Right kidney (tissue), 1 donor: Measurements from ENCODE around the gene LTK.

Source experiments
- DNase-seq: peaks from one replicate; pipeline ENCODE4 v3.0.0-alpha.2; 2016

Gene LTK

DNA sequence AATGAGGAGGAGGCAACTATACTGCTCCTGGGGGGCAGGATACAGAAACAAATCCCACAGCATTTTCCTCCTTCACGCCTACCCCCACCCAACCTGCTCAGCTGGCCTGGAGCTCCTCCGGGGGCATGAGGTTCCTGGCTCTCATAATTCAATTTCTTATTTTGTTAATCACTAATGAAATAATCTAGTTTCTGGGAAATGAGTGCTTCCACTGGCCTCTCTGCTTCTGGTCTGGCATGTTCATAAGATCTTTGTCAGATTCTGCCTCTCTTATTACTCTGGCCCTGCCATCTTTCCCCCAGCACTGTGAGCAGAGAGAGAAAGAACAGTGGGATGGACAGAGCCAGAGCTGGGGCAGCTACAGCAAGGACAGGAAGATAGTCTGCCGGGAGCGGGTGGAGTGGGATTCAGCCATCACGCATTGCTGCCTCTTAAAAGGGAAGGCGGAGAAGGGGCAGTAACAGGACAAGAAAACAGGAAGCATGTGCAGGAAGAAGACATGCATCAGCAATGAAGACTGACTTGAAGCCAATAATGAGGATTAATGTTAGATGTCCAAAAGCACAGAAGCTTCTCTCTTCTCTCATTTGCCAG is 16.8 kb upstream of the LTK start:
- DNase-seq: no peak

DNA sequence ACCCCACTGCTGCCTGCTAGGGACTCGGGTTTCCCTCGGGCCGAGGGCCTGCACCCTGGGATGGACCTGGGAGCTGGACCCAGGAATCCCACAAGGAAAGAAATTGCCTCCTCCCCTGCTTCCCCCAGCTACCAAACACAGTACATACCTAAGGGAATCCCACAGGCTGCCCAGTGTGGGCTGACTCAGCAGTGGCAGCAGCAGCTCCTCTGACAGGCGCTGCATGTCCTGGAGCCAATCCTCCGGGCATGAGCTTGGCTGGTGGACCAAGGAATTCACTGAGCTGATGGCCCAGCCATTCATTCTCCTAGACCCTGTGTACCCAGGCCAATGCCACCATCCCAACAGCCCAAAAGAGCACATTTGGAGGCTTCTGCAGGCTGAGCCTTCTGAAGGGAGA is 9.5 kb upstream of the LTK start:
- no peak for DNase-seq

DNA sequence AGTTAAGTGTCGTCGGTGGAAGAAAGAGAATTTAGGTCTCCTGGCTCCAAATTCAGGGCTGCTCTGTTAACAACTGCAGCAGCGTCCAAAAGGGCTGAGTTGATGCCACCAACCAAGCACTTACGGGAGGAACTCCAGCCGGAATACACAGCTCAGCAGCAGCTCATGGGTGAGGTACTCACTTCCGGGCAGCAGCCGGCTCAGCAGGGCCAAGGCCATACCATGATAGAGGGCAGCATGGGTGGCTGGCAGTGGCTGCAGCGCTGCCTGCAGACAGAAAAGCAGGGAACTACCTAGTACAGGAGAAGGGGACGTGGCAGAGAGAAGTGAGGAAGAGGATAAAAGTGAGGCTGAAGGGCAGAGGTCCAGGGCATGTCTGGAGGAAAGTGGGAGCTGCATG is 8.0 kb upstream of the LTK start:
- no peak for DNase-seq

DNA sequence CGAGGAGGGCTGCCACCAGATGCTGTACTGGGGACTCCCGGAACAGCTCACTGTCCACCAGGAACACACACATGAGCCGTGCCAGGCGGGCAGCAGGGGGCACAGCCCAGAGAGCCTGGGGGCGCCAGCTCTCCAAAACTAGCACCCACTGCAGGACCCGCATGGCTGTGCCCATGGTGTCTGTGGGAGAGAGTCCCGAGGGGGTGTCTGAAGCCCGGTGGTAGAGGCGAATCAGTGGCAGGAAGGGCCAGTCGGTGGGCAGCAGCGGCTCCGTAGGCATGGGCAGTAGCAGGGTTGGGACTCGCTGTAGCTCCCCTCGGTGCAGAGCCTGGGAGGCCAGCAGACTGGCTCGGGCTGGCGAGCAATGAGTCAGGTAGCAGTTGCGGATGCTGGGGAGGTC is 7.0 kb upstream of the LTK start:
- DNase-seq: no peak

DNA sequence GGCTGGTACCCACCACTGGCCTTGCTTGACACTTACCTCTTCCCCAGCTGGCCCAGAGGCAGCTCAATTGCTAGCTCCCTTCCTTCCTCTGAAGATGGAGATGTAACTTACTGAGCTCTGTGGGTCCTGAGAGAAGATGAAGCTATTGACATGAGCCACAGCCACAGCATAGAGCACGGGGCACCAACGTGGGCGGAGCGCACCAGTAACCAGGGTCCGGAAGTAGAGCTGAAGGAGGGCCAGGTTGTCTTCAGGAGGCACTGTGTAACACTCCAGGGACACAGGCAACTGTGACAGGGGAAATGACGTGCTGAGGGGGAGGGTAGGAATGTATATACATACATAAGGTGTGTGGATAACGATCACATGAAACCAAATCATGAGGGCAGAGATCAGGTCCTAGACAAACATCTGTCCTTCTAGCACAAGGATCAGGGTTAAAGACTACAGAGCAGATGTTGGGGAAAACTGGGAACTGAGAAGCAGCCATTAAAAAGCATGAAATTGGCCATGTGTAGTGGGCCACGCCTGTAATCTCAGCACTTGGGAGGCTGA is 4.3 kb upstream of the LTK start:
- DNase-seq: no peak

DNA sequence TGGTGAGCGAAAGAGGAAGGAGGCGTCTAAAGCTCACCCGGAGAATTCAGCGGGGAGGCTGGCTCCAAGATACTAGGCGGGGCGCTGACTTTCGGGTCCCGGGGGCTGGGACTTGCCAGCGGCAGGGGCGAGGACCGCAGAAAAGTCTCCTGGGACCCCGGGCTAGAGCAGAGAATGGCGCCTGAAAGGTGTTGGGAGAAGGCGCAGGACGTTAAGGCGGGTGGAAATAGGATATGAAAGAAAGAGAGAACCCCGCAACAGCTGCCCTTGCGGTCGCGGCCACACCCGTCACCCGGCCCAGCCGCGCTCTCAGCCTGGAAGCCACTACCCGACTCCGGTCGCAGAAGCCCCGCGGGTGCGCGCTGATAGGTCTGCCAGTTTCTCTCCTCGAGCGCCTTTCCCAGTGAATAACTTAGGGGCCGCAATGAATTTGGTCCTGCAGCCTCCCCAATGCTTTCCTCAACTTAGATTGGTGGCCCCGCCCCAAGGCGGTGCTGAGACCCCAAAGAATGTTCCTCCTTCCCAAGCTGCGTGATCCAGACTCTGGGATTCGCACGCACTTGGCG is 604 bp downstream of the LTK start:
- DNase-seq: peak; percentile 56

DNA sequence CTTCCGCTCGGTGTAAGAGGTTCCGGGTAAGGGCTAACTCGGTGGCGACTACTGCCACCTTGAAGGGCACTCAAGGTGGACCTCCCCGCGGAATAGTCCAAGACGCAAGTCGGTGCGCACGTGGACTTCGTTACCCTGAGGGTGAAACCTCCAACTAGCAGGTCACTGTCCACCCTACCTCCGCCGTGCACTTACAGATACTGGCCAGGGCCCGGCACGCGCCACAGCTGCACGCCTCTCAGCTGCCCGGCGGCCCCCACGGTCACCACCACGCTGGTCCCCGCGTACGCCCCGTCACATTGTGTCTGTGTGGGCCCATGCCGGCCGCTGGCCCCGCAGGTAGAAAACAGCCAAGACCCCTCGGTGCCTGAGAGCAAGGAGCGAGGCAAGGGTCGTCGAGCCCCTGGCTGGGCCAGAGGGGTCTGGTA is 1.1 kb downstream of the LTK start:
- DNase-seq: peak; percentile 50

DNA sequence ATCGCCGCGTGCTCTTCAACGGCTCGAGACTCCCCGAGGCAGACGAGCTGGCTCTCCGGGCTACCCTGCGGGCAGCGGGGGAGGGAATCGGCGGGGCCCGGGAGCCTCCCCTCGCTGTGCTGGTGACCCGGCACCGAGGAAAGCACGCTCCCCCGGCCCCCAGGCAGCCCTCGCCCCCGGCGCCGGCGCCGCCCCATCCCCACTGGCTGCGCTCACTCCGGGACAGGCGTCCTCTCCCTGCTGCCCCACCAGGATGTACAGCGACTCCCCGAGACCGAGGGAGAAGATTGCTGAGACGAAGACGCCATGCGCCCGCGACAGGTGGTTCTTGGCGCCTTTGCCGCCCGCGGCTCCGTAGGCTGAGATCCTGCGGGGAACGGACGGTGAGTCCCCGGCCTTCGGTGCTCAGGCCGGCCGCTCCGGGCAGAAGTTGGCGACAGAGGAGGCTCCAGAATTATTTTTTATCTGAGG is 1.7 kb downstream of the LTK start:
- DNase-seq: no peak

DNA sequence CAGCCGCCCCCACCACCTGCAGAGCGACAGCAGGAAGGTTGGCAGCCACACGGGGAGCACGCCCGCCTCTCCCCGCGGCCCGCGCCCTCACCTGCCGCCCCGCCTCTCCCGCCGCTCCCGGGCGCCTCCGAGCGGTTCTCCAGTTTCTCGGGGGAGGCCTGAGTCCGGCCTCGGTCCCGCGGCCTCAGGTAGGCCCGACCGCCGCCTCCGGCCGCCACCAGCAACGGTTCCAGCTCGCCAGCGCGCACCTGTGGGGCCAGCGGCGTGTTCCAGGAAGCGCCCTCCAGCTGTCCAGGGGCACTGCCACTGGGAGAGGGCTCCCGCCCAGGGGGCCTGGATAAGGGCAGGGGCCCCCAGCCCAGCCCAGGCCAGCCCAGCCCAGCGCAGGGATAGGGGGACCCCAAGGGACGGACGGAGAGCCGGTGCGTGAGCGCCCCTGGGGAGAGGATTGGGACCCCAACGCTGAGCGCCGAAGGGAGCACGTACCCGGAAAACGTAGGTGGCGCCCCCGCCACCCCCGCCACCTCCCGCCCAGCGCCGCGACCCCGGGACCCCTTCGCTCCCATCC is 2.2 kb downstream of the LTK start:
- DNase-seq: peak; percentile 60

DNA sequence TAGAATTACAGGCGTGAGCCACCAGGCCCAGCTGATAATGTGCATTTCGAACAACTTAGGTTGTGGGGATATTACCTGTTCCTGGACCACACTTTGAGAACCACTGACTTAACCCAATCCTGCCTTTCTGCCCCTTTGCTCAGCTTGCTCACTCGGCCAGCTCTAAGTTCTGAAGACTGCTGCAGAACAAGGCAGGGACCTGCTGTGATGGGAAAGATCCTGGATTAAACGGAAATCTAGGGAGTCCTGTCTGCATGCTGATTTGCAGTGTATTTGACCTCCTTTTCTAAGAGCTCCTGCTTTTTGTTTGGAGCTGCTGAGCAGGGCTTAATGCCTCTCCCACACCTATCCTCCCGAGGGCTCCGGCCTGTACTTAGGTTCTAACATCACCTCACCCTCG is 2.9 kb downstream of the LTK start:
- DNase-seq: no peak

DNA sequence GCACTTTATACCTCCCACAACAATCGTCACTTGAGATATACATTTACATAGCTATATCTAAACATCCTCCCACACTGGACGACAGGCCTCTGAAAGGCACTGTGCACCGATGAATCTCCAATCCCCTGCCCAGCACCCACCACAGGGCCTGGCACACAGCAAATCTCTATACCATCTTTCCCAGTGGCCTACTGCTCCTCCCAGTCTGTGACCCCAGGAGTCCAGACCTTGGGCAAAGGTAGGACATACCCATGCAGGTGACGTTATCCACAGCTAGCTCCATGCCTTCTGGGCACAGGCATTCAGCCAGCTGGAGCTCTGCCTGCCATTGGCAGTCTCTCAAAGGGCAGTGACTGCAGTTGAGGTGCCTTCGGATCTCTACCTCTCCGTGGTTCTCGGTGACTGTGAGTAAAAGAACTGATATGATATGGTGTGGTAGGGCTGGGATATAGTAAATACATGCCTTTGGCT is 5.8 kb downstream of the LTK start:
- no peak for DNase-seq

DNA sequence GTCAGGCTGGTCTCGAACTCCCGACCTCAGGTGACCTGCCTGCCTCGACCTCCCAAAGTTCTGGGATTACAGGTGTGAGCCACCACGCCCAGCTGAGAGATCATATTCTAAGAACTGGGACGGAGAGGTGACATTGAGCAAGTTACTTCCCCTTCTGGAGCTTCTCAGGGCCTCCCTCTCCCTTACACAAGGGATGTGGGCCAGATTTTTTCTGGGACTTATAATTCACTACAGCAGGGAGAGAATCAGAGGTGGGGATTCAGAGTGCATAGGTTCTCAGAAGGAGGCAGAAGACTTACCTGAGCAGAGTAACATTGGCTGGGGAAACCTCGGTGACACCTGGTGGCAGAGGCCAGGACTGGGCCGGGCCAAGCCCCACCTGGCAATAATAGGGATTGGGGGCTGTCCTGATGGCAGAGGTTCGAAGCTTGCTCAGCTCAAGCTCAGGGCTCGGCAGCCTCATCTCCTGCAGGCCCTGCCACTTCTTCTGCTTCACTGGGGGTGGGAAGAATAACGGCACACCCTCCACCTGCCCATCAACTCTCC is 6.8 kb downstream of the LTK start:
- no peak for DNase-seq

DNA sequence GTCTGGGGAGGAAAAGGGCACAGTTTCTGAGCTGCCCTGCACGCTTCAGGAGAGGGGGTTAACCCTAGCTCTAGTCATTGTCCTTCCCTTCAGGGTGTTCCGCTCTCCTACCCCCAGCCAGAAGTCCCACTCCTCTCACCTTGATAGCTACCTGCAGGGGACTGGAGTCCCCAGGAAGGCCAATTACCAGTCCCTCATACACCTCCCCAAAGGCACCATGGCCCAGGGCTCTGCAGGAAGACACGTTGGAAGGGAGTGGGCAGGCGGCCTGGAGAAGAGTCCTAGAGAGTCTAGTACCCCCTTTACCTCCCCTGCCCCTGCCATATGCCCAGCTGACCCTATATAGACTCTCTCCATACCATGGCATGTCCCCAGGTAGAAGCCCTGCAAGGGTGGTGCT is 7.9 kb downstream of the LTK start:
- no peak for DNase-seq

DNA sequence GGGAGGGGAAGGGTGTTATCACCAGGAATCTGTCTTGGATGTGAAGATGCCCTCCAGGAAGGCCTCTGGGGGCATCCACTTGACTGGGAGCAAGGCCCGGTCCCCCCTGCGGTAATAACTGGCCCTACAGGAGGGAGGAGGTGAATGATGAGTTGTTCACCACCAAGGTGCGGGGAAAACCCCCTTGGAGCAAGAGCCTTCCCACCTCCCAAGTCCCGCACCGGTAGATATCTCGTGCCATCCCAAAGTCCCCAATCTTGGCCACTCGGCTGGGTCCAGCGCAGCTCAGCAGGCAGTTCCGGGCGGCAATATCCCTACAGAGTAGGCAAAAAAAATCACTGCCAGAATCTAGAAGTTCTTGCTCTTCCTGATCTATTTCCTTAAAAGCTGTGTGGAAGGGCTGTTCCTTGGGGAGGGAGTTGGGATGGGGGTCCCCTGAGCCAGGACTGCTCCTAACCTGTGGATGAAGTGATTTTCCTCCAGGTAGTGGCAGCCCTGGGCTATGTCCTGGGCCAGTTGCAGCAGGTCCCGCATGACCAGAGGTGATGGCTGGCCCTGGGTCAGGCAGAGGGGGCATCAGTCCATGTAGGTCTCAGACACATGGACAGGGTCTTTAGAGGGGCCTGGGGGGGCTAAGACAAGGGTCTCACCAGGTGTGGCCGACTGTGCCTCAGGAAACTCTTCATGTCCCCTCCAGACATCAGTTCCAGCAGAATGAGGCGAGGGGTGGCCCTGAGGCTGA is 8.7 kb downstream of the LTK start:
- DNase-seq: no peak

DNA sequence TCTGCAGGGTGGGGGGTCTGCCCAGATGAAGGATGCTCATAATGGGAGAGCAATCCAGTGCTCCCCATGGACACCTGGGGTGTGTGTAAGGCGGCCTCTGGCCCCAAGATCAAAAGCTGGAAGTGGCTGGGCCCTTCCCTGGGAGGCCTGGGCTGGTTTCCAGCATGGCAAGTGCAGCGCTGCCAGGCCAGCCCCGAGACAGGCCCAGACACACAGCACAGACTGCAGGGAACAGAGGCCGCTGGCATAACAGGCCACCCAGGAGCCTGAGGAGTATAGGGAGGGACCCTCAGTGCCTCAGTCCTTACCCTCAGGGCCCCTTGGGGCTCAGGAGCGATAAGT is 10.0 kb downstream of the LTK start:
- DNase-seq: no peak

DNA sequence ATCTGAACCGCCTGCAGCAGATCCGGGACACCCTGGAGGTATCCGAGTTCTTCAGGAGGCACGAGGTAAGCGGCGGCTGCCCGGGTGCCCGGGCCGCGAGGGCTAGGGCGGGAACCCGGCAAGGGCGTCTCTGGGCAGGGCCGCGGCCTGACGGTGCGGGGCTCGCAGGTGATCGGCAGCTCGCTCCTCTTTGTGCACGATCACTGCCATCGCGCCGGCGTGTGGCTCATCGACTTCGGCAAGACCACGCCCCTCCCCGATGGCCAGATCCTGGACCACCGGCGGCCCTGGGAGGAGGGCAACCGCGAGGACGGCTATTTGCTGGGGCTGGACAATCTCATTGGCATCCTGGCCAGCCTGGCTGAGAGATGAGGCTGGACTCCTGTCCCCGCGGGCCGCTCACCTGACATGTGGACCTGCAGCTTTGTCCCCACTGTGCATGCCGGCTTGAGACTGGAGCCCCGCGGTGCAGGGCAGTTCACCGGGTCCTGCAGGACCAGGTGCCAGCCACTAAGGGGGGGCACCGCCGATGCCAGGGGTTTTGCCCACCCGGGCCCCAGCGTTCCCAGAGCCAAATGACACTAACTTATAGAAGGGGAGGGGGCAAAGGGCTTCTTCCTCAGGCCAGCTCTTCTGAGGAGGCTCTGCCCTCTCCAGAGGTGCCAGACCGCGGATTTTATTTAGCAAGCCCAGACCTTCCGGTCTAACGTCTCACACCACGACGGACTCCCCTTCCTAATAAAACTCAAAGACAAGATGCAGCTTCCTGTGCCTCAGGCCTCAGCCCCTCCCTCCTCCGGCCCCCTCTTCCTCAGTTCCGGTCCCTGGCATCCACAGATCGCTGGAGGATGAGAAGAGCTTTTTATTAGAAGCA is 10.6 kb downstream of the LTK start:
- DNase-seq: peak; percentile 46

DNA sequence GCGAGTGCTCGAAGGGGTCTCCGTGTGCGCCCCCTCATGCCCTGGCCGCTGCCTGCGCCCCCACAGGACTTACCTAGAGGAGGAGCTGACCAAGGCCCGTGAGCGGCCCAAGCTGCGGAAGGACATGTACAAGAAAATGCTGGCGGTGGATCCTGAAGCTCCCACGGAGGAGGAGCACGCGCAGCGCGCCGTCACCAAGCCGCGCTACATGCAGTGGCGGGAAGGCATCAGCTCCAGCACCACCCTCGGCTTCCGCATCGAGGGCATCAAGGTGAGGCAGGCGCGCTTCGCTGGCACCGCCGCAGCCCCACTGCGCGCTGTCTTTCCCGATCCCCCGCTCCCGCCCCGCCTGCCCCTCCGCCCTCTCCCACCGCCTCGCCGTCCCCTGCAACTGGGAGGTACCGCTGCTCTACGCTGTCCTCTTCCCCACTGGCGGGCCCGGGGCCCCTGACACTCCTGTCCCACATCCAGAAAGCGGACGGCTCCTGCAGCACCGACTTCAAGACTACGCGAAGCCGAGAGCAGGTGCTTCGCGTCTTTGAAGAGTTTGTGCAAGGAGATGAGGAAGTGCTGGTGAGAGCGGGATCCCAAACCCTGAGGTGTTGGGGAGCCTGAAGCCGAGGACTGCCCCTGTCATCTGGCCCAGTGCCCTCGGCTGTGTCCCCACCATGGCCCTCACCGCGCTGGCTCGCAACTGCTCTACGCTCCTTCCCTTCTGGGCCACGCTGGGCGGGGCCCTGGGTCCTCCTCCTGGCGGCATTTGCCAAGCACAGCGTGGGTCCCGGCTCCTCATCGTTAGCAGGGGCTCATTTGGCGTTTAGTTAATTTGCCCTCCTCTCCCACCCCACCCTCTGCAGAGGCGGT is 11.5 kb downstream of the LTK start:
- DNase-seq: peak; percentile 50

DNA sequence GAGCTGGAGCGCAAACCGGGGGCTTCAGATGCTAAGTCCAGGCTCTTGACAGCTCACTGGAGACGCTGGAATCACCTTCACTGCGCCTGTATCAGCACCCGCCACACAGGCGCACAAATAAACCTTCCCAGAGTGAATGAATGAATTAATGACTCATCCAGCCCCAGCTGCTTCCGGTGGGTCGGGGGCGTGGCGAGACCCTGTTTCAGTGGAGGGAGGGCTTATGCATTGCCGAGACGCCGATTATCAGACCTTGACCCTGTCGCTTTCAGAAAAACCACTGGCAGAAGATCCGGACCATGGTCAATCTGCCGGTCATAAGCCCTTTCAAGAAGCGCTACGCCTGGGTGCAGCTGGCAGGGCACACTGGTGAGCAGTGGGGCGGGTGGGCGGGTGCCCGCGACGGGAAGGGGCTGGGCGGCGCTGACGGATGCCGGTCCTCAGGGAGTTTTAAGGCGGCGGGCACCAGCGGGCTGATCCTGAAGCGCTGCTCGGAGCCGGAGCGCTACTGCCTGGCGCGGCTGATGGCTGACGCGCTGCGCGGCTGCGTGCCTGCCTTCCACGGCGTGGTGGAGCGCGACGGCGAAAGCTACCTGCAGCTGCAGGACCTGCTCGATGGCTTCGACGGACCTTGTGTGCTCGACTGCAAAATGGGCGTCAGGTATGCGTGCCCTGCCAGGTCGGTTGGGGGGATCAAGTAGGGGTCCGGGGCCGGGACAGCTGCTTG is 12.3 kb downstream of the LTK start:
- no peak for DNase-seq

DNA sequence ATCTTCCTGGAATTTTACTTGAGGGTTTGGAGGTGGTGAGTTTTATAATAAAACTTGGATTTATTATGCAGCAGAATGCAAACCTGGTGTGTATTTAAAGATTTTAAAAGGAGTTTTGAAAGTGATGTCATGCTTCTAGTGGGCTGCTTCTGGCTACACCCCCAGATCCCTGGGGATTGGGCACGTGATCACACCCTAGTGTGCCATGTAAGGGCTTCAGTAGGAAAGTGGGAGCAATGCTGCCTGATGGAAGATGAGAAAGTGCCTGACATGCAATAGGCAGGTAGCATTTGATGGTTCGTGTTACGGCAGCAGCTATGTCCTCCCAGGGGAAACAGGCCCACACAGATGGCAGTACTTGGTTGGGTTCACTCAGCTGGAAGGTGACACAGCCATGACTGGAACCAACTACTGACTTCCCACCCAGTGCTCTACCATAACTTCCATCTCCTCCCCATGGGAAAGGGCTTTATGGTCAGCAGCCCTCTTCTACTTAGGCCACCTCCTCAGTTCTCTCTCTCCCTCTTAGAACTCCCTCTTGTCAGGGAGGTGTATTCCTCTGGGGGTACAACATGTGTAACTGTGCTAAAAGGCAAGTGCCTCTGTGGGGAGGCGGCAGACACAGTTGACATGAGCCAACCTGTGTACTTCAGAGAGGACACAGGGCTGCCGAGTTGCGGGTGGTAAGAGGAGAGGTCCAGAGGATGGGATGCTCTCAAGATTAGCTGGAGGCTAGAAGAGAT is 14.3 kb downstream of the LTK start:
- DNase-seq: no peak

DNA sequence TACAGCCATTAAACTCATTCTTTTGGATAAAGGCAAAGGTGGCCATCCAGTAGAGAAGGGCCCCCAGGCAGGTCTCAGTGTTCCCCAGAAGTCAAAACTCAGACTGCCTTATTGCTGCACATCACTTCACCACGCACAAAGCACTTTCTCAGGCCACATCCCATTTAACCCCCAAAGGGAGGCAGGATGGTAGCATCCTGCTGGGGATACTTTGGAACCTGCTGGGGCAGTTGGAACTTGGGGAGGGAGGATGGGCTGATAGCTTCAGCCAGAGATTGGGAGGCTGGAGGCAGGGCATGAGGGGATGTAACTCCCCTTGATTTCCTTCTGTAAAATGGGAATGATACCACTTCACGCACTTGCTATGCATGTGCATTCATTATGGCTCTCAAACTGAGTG is 15.0 kb downstream of the LTK start:
- DNase-seq: no peak
